Left lung (tissue), 14 donors: ENCODE measurements around the gene TCEA2. TPM values are rescaled to one million over a fixed set of nuclear protein-coding genes. Genes with fewer than 3 reads are reported as not detected.

Experiments used
- ATAC-seq: fragments of 200-7000 bp; cut with Tn5 transposase; one replicate; pipeline ENCODE4 v1.9.1; 2020; ENCODE audit warnings: moderate library complexity
- DNase-seq, 4 donors: peaks; one replicate each; pipeline ENCODE4 v3.0.0-alpha.2; 2013 to 2020
- H3K27ac ChIP-seq, 2 donors: fragments of 200-600 bp; sonication (generic) in 1 of 2; one replicate each; pipeline versions ENCODE4 v1.5.0 to v1.8.0; 2020 to 2021
- H3K27me3 ChIP-seq, 2 donors: fragments of 200-600 bp; sonication (generic) in 1 of 2; one replicate each; pipeline versions ENCODE4 v1.5.0 to v1.8.0; 2020 to 2021
- H3K36me3 ChIP-seq, 2 donors: fragments of 200-600 bp; sonication (generic) in 1 of 2; one replicate each; pipeline versions ENCODE4 v1.5.0 to v1.8.0; 2020 to 2021
- H3K4me1 ChIP-seq, 2 donors: fragments of 200-600 bp; one replicate each; pipeline ENCODE4 v1.8.0; 2021
- H3K4me3 ChIP-seq, 2 donors: fragments of 200-600 bp; sonication (generic) in 1 of 2; one replicate each; pipeline versions ENCODE4 v1.5.0 to v1.8.0; 2020 to 2021; ENCODE audit warnings: mild to moderate bottlenecking in 1 of 2
- H3K9me3 ChIP-seq, 2 donors: fragments of 200-600 bp; sonication (generic) in 1 of 2; one replicate each; pipeline versions ENCODE4 v1.5.0 to v1.8.0; 2020 to 2021
- CTCF ChIP-seq, 2 donors: fragments of 200-600 bp; sonication (generic) in 1 of 2; IDR thresholded peaks; one replicate each; pipeline versions ENCODE4 v1.5.0 to v1.8.0; 2021; ENCODE audit warnings: antibody characterized with exemption in 2 of 2
- intact Hi-C, 2 donors: fragments of 100-400 bp; cut with DNase I; formaldehyde crosslinking; loops; one replicate each; pipeline versions ENCODE4 v1.11.2 to v1.14.2; 2022
- long read RNA-seq, 12 donors: library from polyadenylated mRNA in 2 of 12; unstranded in 2 of 12; transcript quantifications; one replicate each; pipeline ENCODE4 v2.0.0 and lab custom pipeline, GENCODE V29; 2019 to 2026
- polyA plus RNA-seq, 6 donors: library from polyadenylated mRNA; unstranded; fragments of 120-200 nt; gene quantifications; one replicate each; pipeline ENCODE4 v1.2.1, GENCODE V29; 2013; ENCODE audit not compliant: insufficient read length in 6 of 6
- total RNA-seq, 2 donors: library from RNA; stranded (reverse); fragmentation: NEBNext Ultra II Directional; extraction: Animal tissue kit (Norgen Biotek cat#: 25700); gene quantifications; one replicate each; pipeline ENCODE4 v1.2.1, GENCODE V29; 2021
- donor health status: DM: no; HTN: yes; CAD: no.
- donor health status: DM: no; HTN: no; CAD: no.

TCEA2 gene
- total RNA-seq (10 to 100 TPM; 31.2 to 34.3 TPM), polyA plus RNA-seq (10 to 100 TPM; 68.5 to 93.0 (median 79.1) TPM)
- long read RNA-seq, donor 1, transcript TCEA2-202 (10 exons, 1,235 nt) = major isoform, 20 of 30 reads
- long read RNA-seq, donor 1, partial matches to known transcripts = 5 of 30 reads
- long read RNA-seq, donor 1, other reads (novel, unspliced or antisense) = 0 of 30 reads
- long read RNA-seq, donor 2, transcript TCEA2-202 (10 exons, 1,235 nt) = major isoform, 20 of 24 reads
- long read RNA-seq, donor 2, partial matches to known transcripts = 0 of 24 reads
- long read RNA-seq, donor 2, other reads (novel, unspliced or antisense) = 0 of 24 reads
- long read RNA-seq, donor 3, transcript TCEA2-202 (10 exons, 1,235 nt) = major isoform, 15 of 16 reads
- long read RNA-seq, donor 3, partial matches to known transcripts = 0 of 16 reads
- long read RNA-seq, donor 3, other reads (novel, unspliced or antisense) = 0 of 16 reads
- long read RNA-seq, donor 4, partial matches to known transcripts = 2 of 9 reads
- long read RNA-seq, donor 4, other reads (novel, unspliced or antisense) = 4 of 9 reads
- long read RNA-seq, donor 5, transcript TCEA2-202 (10 exons, 1,235 nt) = major isoform, 20 of 23 reads
- long read RNA-seq, donor 5, partial matches to known transcripts = 0 of 23 reads
- long read RNA-seq, donor 5, other reads (novel, unspliced or antisense) = 0 of 23 reads
- long read RNA-seq, donor 6, transcript TCEA2-202 (10 exons, 1,235 nt) = major isoform, 14 of 15 reads
- long read RNA-seq, donor 6, partial matches to known transcripts = 0 of 15 reads
- long read RNA-seq, donor 6, other reads (novel, unspliced or antisense) = 0 of 15 reads
- long read RNA-seq, donor 7, transcript TCEA2-202 (10 exons, 1,235 nt) = major isoform, 12 of 17 reads
- long read RNA-seq, donor 7, partial matches to known transcripts = 0 of 17 reads
- long read RNA-seq, donor 7, other reads (novel, unspliced or antisense) = 0 of 17 reads
- long read RNA-seq, donor 8, transcript TCEA2-202 (10 exons, 1,235 nt) = major isoform, 10 of 13 reads
- long read RNA-seq, donor 8, partial matches to known transcripts = 0 of 13 reads
- long read RNA-seq, donor 8, other reads (novel, unspliced or antisense) = 0 of 13 reads
- long read RNA-seq, donor 9 = 0 reads
- long read RNA-seq, donor 10, transcript TCEA2-202 (10 exons, 1,235 nt) = major isoform, 14 of 19 reads
- long read RNA-seq, donor 10, partial matches to known transcripts = 1 of 19 reads
- long read RNA-seq, donor 10, other reads (novel, unspliced or antisense) = 4 of 19 reads
- long read RNA-seq, donor 11, transcript TCEA2-202 (10 exons, 1,235 nt) = major isoform, 53 of 86 reads
- long read RNA-seq, donor 11, partial matches to known transcripts = 17 of 86 reads
- long read RNA-seq, donor 11, other reads (novel, unspliced or antisense) = 6 of 86 reads
- long read RNA-seq, donor 12, transcript TCEA2-202 (10 exons, 1,235 nt) = major isoform, 19 of 22 reads
- long read RNA-seq, donor 12, partial matches to known transcripts = 0 of 22 reads
- long read RNA-seq, donor 12, other reads (novel, unspliced or antisense) = 0 of 22 reads

- intact Hi-C loops = no loop called here
- Histone ChIP-seq H3K27me3 (no peaks in the 10 kb centered on the region), H3K9me3 (no peaks in the 10 kb centered on the region), H3K4me3 (peak within 1 kb of the TSS; percentile 91 to 95), H3K36me3 (no peaks in the 10 kb centered on the region), H3K4me1 (peaks cover 16 to 48% of the 10 kb centered on the region in 2 donors), H3K27ac (peak within 1 kb of the TSS; percentile 79 to 83)
- DNase-seq (peak; percentile 95 to 99 (median 98)), ATAC-seq (peak; percentile 98)
- no peak for TF ChIP-seq CTCF (IDR thresholded peaks at IDR 0.05)
These were observed at the start of gene TCEA2 for GRCh38 chr20:64062596-64063388. Gene TCEA2 (plus strand): TSS chr20:64063198. CDS start chr20:64063313, 115 bp downstream.

GRCh38 chr20:64015635-64016034, 47.4 kb upstream of the TCEA2 start:
- ATAC-seq (no peak), DNase-seq (no peak)
- H3K27ac ChIP-seq = no peak overlapping the region
- H3K36me3 ChIP-seq = peaks cover 5 to 90% of the 10 kb centered on the region in 2 donors
- intact Hi-C loops = no loop called here
- no peak for TF ChIP-seq CTCF (IDR thresholded peaks at IDR 0.05)
- no peaks in the 10 kb centered on the region for H3K27me3 ChIP-seq
- no peaks in the 10 kb centered on the region for H3K9me3 ChIP-seq
- peaks cover 0 to 8% of the 10 kb centered on the region in 2 donors for H3K4me1 ChIP-seq
- no peak overlapping the region for H3K4me3 ChIP-seq

- no peak for ATAC-seq
- Histone ChIP-seq H3K27me3 (no peaks in the 10 kb centered on the region), H3K4me1 (peaks cover 0 to 8% of the 10 kb centered on the region in 2 donors), H3K4me3 (no peak overlapping the region), H3K36me3 (peaks cover 3 to 94% of the 10 kb centered on the region in 2 donors), H3K27ac (no peak overlapping the region), H3K9me3 (no peaks in the 10 kb centered on the region)
- DNase-seq = no peak
- TF ChIP-seq CTCF (IDR thresholded peaks at IDR 0.05) = no peak
- intact Hi-C loops = no loop called here
These were observed 41.6 kb upstream of the TCEA2 start for GRCh38 chr20:64021124-64021975.
